Thyroid gland (tissue), 4 donors: ENCODE results near the gene NFIB.

Experiments
- CTCF ChIP-seq, 6 experiments: fragments of 200-600 bp in 3 of 6; fragments of 450-650 bp in 3 of 6; sonication (generic) in 3 of 6; IDR thresholded peaks; one replicate each; pipeline ENCODE4 v1.5.1; 2016 to 2019; ENCODE audit warnings: antibody characterized with exemption in 6 of 6, mild to moderate bottlenecking in 2 of 6, inconsistent platforms in 1 of 6, moderate library complexity in 1 of 6
- POLR2A ChIP-seq, 2 donors: fragments of 450-650 bp; IDR thresholded peaks; one replicate each; pipeline ENCODE4 v1.6.1; 2017; ENCODE audit warnings: antibody characterized with exemption in 2 of 2, mild to moderate bottlenecking in 2 of 2, moderate library complexity in 1 of 2

GRCh38 chr9:14300588-14300987 is 13.4 kb downstream of the NFIB start:
- TF ChIP-seq CTCF (IDR thresholded peaks at IDR 0.05) (no peak), POLR2A (IDR thresholded peaks at IDR 0.05) (no peak)
